Keratinocyte (primary cell): ENCODE results near the gene TBRG4.

Experiments
- EZH2 ChIP-seq: IDR thresholded peaks from one replicate; pipeline ENCODE4 v1.6.1; 2012; ENCODE audit warnings: inconsistent platforms, mild to moderate bottlenecking, low read length, moderate library complexity
- TF ChIP-seq, protein P1 (sequence below), 3 experiments: IDR thresholded peaks in 1 of 3; conservative IDR thresholded peaks in 1 of 3; optimal IDR thresholded peaks in 1 of 3; 2 replicates in 2 of 3; 3 replicates in 1 of 3; pipeline versions ENCODE3 to v1.5.1; 2011; ENCODE audit warnings: low read length in 3 of 3, mild to moderate bottlenecking in 3 of 3, moderate library complexity in 2 of 3, control low read depth in 1 of 3, inconsistent platforms in 1 of 3; ENCODE audit not compliant: insufficient read depth in 2 of 3; ENCODE audit errors: extremely low read depth in 1 of 3

DNA sequence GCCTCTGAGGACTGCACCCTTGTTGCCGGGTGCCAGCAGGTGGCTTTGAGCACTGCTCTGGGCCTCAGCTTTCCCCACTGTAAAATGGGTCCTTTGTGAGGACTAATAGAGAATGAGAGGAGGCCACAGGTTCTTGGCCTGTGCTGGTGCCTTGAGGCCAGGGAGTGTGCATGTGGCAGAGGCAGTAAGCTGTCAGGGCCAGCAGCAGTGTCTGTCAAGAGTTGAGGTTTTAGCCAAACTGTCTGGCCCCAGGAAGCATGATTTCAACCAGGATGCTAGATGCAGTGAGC is 36.2 kb downstream of the TBRG4 start:
- TF ChIP-seq, protein P1, sequence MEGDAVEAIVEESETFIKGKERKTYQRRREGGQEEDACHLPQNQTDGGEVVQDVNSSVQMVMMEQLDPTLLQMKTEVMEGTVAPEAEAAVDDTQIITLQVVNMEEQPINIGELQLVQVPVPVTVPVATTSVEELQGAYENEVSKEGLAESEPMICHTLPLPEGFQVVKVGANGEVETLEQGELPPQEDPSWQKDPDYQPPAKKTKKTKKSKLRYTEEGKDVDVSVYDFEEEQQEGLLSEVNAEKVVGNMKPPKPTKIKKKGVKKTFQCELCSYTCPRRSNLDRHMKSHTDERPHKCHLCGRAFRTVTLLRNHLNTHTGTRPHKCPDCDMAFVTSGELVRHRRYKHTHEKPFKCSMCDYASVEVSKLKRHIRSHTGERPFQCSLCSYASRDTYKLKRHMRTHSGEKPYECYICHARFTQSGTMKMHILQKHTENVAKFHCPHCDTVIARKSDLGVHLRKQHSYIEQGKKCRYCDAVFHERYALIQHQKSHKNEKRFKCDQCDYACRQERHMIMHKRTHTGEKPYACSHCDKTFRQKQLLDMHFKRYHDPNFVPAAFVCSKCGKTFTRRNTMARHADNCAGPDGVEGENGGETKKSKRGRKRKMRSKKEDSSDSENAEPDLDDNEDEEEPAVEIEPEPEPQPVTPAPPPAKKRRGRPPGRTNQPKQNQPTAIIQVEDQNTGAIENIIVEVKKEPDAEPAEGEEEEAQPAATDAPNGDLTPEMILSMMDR (optimal IDR thresholded peaks at IDR 0.05 in 1 of 3, IDR thresholded peaks at IDR 0.05 in 1 of 3, conservative IDR thresholded peaks at IDR 0.05 in 1 of 3; ENCODE audit: extremely low read depth in 1 of 3, insufficient read depth in 2 of 3, low read length in 3 of 3) = no peak
- TF ChIP-seq EZH2 = no peak
